PC-3 (cell line): ENCODE measurements around the gene CNTN4. TPM values are rescaled to one million over a fixed set of nuclear protein-coding genes. Genes with fewer than 3 reads are reported as not detected.

Experiments used
- ATAC-seq: fragments of 200-7000 bp; cut with Tn5 transposase; 2 replicates; pipeline ENCODE4 v1.9.1; 2020; ENCODE audit warnings: mild to moderate bottlenecking, moderate library complexity
- BruUV-seq: library from RNA; stranded (reverse); fragments of 400-500 nt; replicated peaks from 2 replicates; lab custom pipeline; 2021; lab: Mats Ljungman, UMichigan
- CTCF ChIA-PET: fragments of 300-600 bp; sonication (Branson Sonifier 250); formaldehyde crosslinking; loops from one replicate; lab custom pipeline; 2022; ENCODE audit warnings: antibody characterized with exemption; lab: Charles Lee
- POLR2A ChIA-PET: fragments of 300-600 bp; sonication (Branson Sonifier 250); formaldehyde crosslinking; loops from one replicate; lab custom pipeline; 2022; ENCODE audit warnings: antibody characterized with exemption; ENCODE audit not compliant: unreplicated experiment; lab: Charles Lee
- DNase-seq: peaks from one replicate; pipeline ENCODE4 v3.0.0-alpha.2; 2015
- H2AFZ ChIP-seq: fragments of 300-600 bp; sonication (generic); 2 replicates; pipeline ENCODE4 v1.6.0; 2016; ENCODE audit warnings: antibody characterized with exemption, low read length
- H3F3A ChIP-seq: fragments of 300-600 bp; sonication (generic); one replicate; pipeline ENCODE4 v1.6.0; 2017; ENCODE audit warnings: antibody characterized with exemption, low read length, control low read depth, mild to moderate bottlenecking; ENCODE audit not compliant: unreplicated experiment
- H3K27ac ChIP-seq: fragments of 300-600 bp; sonication (generic); 2 replicates; pipeline ENCODE4 v1.5.1; 2016; ENCODE audit warnings: mild to moderate bottlenecking, low read length
- H3K27me3 ChIP-seq: fragments of 300-600 bp; sonication (generic); 2 replicates; pipeline ENCODE4 v1.6.1; 2016; ENCODE audit warnings: low read length, mixed read lengths
- H3K36me3 ChIP-seq: fragments of 300-600 bp; sonication (generic); 2 replicates; pipeline ENCODE4 v1.6.1; 2016; ENCODE audit warnings: low read depth, mixed run types, low read length, mixed read lengths
- H3K4me1 ChIP-seq: fragments of 300-600 bp; sonication (generic); 2 replicates; pipeline ENCODE4 v1.5.1; 2016; ENCODE audit warnings: low read length; ENCODE audit not compliant: insufficient read depth
- H3K4me2 ChIP-seq: fragments of 300-600 bp; sonication (generic); 2 replicates; pipeline ENCODE4 v1.6.0; 2016; ENCODE audit warnings: low read length
- H3K4me3 ChIP-seq: fragments of 300-600 bp; sonication (generic); 2 replicates; pipeline ENCODE4 v1.5.1; 2016; ENCODE audit warnings: mild to moderate bottlenecking, low read length, mixed read lengths
- H3K79me2 ChIP-seq: fragments of 300-600 bp; sonication (generic); 2 replicates; pipeline ENCODE4 v1.6.1; 2017; ENCODE audit warnings: low read length, mixed read lengths
- H3K9ac ChIP-seq: fragments of 300-600 bp; sonication (generic); 2 replicates; pipeline ENCODE4 v1.6.0; 2016; ENCODE audit warnings: mild to moderate bottlenecking, low read length
- H3K9me2 ChIP-seq: fragments of 300-600 bp; sonication (generic); replicated peaks from 2 replicates; pipeline ENCODE4 v1.6.1; 2016; ENCODE audit warnings: mixed run types, low read length, mixed read lengths
- H3K9me3 ChIP-seq: fragments of 300-600 bp; sonication (generic); 2 replicates; pipeline ENCODE4 v1.6.1; 2016; ENCODE audit warnings: low read length, mixed read lengths
- H4K20me1 ChIP-seq: fragments of 300-600 bp; sonication (generic); 2 replicates; pipeline ENCODE4 v1.6.1; 2016; ENCODE audit warnings: low read length, mixed read lengths
- CTCF ChIP-seq: fragments of 300-600 bp; sonication (generic); conservative IDR thresholded peaks from 2 replicates; pipeline ENCODE4 v1.5.1; 2017; ENCODE audit warnings: antibody characterized with exemption, low read depth, mild to moderate bottlenecking, low read length
- EZH2 ChIP-seq: fragments of 300-600 bp; sonication (generic); IDR thresholded peaks from one replicate; pipeline ENCODE4 v1.6.1; 2017; ENCODE audit warnings: antibody characterized with exemption, mild to moderate bottlenecking, low read length; ENCODE audit not compliant: unreplicated experiment
- EZH2phosphoT487 ChIP-seq: fragments of 300-600 bp; sonication (generic); IDR thresholded peaks from 2 replicates; pipeline ENCODE4 v1.6.1; 2018; ENCODE audit warnings: mild to moderate bottlenecking, antibody characterized with exemption, low read length, borderline replicate concordance
- intact Hi-C: fragments of 100-400 bp; cut with micrococcal nuclease; formaldehyde crosslinking; loops from 2 replicates; pipeline ENCODE4 v1.9.0; 2023
- total RNA-seq: library from RNA; depleted of rRNA; stranded (reverse); fragments of >200 nt; gene quantifications from 2 replicates; pipeline ENCODE4 v1.2.3, GENCODE V29; 2014

CNTN4 gene
- total RNA-seq, 1 experiment from 2014 or later, result not detected

- CTCF ChIA-PET, result no interaction called here
- no peaks in the 10 kb centered on the region for H3K9me2 ChIP-seq
- peaks cover 28% of the 10 kb centered on the region for H3K9me3 ChIP-seq
- intact Hi-C loops, result no loop called here
- H3K4me1 ChIP-seq, result no peaks in the 10 kb centered on the region
- no peak overlapping the region for H3K4me2 ChIP-seq
- H3K4me3 ChIP-seq, result no peak overlapping the region
- TF ChIP-seq EZH2phosphoT487 (no peak), EZH2 (no peak), CTCF (no peak)
- no peak overlapping the region for H3K27ac ChIP-seq
- H4K20me1 ChIP-seq, result no peaks in the 10 kb centered on the region
- no peak overlapping the region for H2AFZ ChIP-seq
- BruUV-seq, result no TSS peak
- DNase-seq (no peak), ATAC-seq (no peak)
- no peaks in the 10 kb centered on the region for H3F3A ChIP-seq
- no peaks in the 10 kb centered on the region for H3K27me3 ChIP-seq
- H3K9ac ChIP-seq, result no peak overlapping the region
- H3K79me2 ChIP-seq, result no peaks in the 10 kb centered on the region
- POLR2A ChIA-PET, result no interaction called here
- H3K36me3 ChIP-seq, result no peaks in the 10 kb centered on the region
These were observed 16.1 kb downstream of the CNTN4 start for GRCh38 chr3:2114617-2115275.

- ChIA-PET CTCF (no interaction called here), POLR2A (no interaction called here)
- H3K9ac ChIP-seq, result no peak overlapping the region
- H3F3A ChIP-seq, result no peaks in the 10 kb centered on the region
- intact Hi-C loops, result no loop called here
- TF ChIP-seq CTCF, result no peak
- no peak for TF ChIP-seq EZH2
- TF ChIP-seq EZH2phosphoT487, result no peak
- no peak overlapping the region for H2AFZ ChIP-seq
- no peaks in the 10 kb centered on the region for H3K4me1 ChIP-seq
- H3K36me3 ChIP-seq, result no peaks in the 10 kb centered on the region
- ATAC-seq (no peak), DNase-seq (no peak)
- no peaks in the 10 kb centered on the region for H4K20me1 ChIP-seq
- H3K27me3 ChIP-seq, result no peaks in the 10 kb centered on the region
- peaks cover 46% of the 10 kb centered on the region for H3K9me3 ChIP-seq
- H3K79me2 ChIP-seq, result no peaks in the 10 kb centered on the region
- no peak overlapping the region for H3K4me3 ChIP-seq
- no peak overlapping the region for H3K27ac ChIP-seq
- no peaks in the 10 kb centered on the region for H3K9me2 ChIP-seq
- no peak overlapping the region for H3K4me2 ChIP-seq
- BruUV-seq, result no TSS peak
These were observed 32.1 kb downstream of the CNTN4 start for GRCh38 chr3:2130726-2131125.

- Histone ChIP-seq H3K4me2 (no peak overlapping the region), H3K9me3 (peaks cover 39% of the 10 kb centered on the region), H2AFZ (no peak overlapping the region), H3K36me3 (no peaks in the 10 kb centered on the region), H3K4me3 (no peak overlapping the region), H3K9ac (no peak overlapping the region), H3K9me2 (no peaks in the 10 kb centered on the region), H3K4me1 (no peaks in the 10 kb centered on the region), H3F3A (no peaks in the 10 kb centered on the region), H3K79me2 (no peaks in the 10 kb centered on the region), H3K27ac (no peak overlapping the region), H3K27me3 (no peaks in the 10 kb centered on the region), H4K20me1 (no peaks in the 10 kb centered on the region)
- ChIA-PET POLR2A (no interaction called here), CTCF (no interaction called here)
- ATAC-seq (no peak), DNase-seq (no peak)
- intact Hi-C loops, result no loop called here
- BruUV-seq, result no TSS peak
- TF ChIP-seq CTCF (no peak), EZH2 (no peak), EZH2phosphoT487 (no peak)
These were observed 34.5 kb downstream of the CNTN4 start for GRCh38 chr3:2133146-2133545.
